Psoas muscle (tissue), 8 donors: ENCODE measurements around the gene LMAN1L. TPM values are rescaled to one million over a fixed set of nuclear protein-coding genes. Genes with fewer than 3 reads are reported as not detected.

Experiments
- ATAC-seq, 4 donors: fragments of 200-7000 bp; cut with Tn5 transposase; one replicate each; pipeline ENCODE4 v1.9.1; 2020; ENCODE audit warnings: moderate library complexity in 3 of 4, mild to moderate bottlenecking in 2 of 4
- DNase-seq, 2 donors: peaks; one replicate each; pipeline ENCODE4 v3.0.0-alpha.2; 2020
- H3K27ac ChIP-seq: fragments of 200-600 bp; one replicate; pipeline ENCODE4 v1.8.0; 2022
- H3K27me3 ChIP-seq, 3 donors: fragments of 200-600 bp in 1 of 3; one replicate each; pipeline versions ENCODE4 v1.6.1 to v1.8.0; 2013 to 2022; ENCODE audit warnings: low read length in 2 of 3, mild to moderate bottlenecking in 2 of 3, moderate library complexity in 1 of 3; ENCODE audit not compliant: insufficient read depth in 3 of 3
- H3K36me3 ChIP-seq, 2 donors: fragments of 200-600 bp in 1 of 2; one replicate each; pipeline versions ENCODE4 v1.6.1 to v1.8.0; 2013 to 2022; ENCODE audit warnings: low read depth in 1 of 2, mild to moderate bottlenecking in 1 of 2, moderate library complexity in 1 of 2; ENCODE audit not compliant: insufficient read depth in 1 of 2
- H3K4me1 ChIP-seq: fragments of 200-600 bp; one replicate; pipeline ENCODE4 v1.8.0; 2022
- H3K4me3 ChIP-seq: fragments of 200-600 bp; one replicate; pipeline ENCODE4 v1.8.0; 2022; ENCODE audit warnings: mild to moderate bottlenecking
- H3K9me3 ChIP-seq: fragments of 200-600 bp; one replicate; pipeline ENCODE4 v1.8.0; 2022
- WGBS, 3 donors: extraction: QIAGEN DNeasy Blood & Tissue Kit; methylation state at CpG; one replicate each; pipeline versions ENCODE4 v1.1.6 to v1.1.7; 2013; 5-methylcytosine and 5-hydroxymethylcytosine counted together
- intact Hi-C, 2 donors: fragments of 100-400 bp; cut with DNase I; formaldehyde crosslinking; loops; one replicate each; pipeline versions ENCODE4 v1.11.0 to v1.14.2; 2022
- polyA plus RNA-seq, 3 donors: library from polyadenylated mRNA; stranded (reverse); fragments of 200-250 nt; gene quantifications; one replicate each; pipeline ENCODE4 v1.2.3, GENCODE V29; 2013
- total RNA-seq, 4 donors: library from RNA; stranded (reverse); fragmentation: NEBNext Ultra II Directional in 2 of 4; extraction: Animal tissue kit (Norgen Biotek cat#: 25700) in 2 of 4; gene quantifications; one replicate each; pipeline versions ENCODE4 v1.2.1 to v1.2.4, GENCODE V29; 2021 to 2023
- TF ChIP-seq, protein P1 (sequence below): fragments of 200-600 bp; IDR thresholded peaks from one replicate; pipeline ENCODE4 v1.8.0; 2022; ENCODE audit warnings: antibody characterized with exemption
- donor health status: healthy with polysubstance abuse.
- donor health status: DM: no; HTN: no; CAD: no; lungs with moderate emphysema.
- donor health status: Bipolar disorder and iron deficiency.
- donor health status: healthy.
- donor health status: DM: yes; HTN: yes; CAD: no.
- donor health status: DM: no; HTN: no; CAD: no.
- donor health status: DM: no; HTN: no; CAD: no.
- donor health status: DM: yes; HTN: yes; CAD: no.

The LMAN1L gene
- total and polyA plus RNA-seq, 7 donors = 0.36 to 0.66 TPM; not detected in 5

DNA sequence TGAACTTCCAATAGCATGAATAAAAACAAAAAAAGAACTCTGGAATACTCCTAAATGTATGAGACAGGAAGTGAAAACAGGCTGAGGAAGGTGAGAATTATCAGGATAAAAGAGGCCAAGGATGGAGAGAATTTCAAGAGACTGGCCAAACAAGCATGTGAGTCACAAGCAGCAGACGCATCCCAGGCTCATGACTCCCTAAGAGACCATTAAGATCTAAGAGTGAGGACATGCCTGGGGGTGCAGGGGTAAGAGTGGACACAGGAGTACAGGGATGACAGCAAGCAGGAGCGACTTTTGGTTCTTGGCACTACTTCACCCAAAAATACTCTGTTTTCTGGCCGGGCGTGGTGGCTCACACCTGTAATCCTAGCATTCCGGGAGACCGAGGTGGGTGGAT lies 53.5 kb downstream of the LMAN1L start:
- DNase-seq (no peak), ATAC-seq (peak in 2 of 4 donors; percentile 23 to 41)
- 71 to 88% (median 74%) methylated on average over 6 of the region's 6 CpGs for WGBS, 3 donors
- Histone ChIP-seq H3K4me3 (no peak overlapping the region), H3K9me3 (no peaks in the 10 kb centered on the region), H3K4me1 (peaks cover 58% of the 10 kb centered on the region), H3K27me3 (no peaks in the 10 kb centered on the region), H3K27ac (peak overlapping the region; percentile 25), H3K36me3 (peaks cover 0 to 9% of the 10 kb centered on the region in 2 donors)
- TF ChIP-seq, protein P1, sequence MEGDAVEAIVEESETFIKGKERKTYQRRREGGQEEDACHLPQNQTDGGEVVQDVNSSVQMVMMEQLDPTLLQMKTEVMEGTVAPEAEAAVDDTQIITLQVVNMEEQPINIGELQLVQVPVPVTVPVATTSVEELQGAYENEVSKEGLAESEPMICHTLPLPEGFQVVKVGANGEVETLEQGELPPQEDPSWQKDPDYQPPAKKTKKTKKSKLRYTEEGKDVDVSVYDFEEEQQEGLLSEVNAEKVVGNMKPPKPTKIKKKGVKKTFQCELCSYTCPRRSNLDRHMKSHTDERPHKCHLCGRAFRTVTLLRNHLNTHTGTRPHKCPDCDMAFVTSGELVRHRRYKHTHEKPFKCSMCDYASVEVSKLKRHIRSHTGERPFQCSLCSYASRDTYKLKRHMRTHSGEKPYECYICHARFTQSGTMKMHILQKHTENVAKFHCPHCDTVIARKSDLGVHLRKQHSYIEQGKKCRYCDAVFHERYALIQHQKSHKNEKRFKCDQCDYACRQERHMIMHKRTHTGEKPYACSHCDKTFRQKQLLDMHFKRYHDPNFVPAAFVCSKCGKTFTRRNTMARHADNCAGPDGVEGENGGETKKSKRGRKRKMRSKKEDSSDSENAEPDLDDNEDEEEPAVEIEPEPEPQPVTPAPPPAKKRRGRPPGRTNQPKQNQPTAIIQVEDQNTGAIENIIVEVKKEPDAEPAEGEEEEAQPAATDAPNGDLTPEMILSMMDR = no peak
- intact Hi-C loops = no loop called here

DNA sequence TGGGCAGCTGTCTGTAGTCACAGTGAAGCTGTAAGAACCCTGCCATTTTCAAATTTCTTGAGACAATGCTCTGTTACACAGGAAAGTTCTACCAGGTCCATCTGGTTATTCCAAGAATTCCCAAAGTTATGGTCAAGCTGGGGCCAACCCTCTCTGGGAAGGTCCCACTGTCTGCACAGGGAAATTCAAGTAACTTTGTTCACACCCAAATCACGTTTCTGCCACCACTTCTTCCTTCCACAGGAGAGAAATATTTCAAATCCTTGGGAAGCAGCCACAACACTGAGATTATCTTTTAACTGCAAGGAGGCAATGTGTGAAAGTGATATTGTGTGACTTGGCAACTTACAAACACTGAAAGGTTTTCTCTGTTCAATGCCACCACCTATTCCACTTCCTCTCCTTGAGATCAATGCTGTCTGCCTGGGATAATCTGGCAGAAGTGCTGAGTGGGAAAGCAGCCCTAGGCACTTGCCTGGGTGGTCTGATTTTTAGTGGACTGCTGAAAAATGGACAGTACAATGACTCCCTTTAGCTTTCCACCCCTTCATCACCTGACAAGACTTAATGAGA lies 54.9 kb downstream of the LMAN1L start:
- 14 to 21% (median 17%) methylated on average over 1 of the region's 1 CpG for WGBS, 3 donors
- TF ChIP-seq, protein P1 = no peak
- Histone ChIP-seq H3K4me1 (peaks cover 70% of the 10 kb centered on the region), H3K27me3 (no peaks in the 10 kb centered on the region), H3K4me3 (no peak overlapping the region), H3K9me3 (no peaks in the 10 kb centered on the region), H3K27ac (peak overlapping the region; percentile 77), H3K36me3 (peaks cover 0 to 9% of the 10 kb centered on the region in 2 donors)
- ATAC-seq (no peak), DNase-seq (no peak)
- intact Hi-C loops = no loop called here

DNA sequence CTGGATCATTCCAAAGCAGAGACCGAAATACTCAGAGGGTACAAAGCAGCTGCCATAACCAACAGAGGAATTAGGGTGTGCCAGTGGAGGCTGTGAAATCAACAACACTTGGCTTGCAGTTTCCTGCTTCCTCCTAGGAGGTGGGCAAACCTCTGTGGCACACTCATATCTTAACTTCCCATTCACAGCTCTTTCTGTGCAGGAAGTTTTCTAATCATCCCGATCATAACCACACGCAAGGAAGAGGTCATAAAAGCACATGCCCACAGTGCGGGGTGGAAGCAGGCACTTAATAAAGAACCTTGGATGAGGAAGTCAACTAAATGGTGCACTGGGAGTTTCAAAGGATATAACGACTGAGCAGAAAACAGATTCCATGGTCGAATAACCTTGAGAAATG lies 55.4 kb downstream of the LMAN1L start:
- ATAC-seq (no peak), DNase-seq (no peak)
- no peak overlapping the region for H3K4me3 ChIP-seq
- WGBS, 3 donors = 49 to 66% (median 57%) methylated on average over 6 of the region's 6 CpGs
- peaks cover 70% of the 10 kb centered on the region for H3K4me1 ChIP-seq
- H3K36me3 ChIP-seq = peaks cover 0 to 9% of the 10 kb centered on the region in 2 donors
- H3K27ac ChIP-seq = peak overlapping the region; percentile 77
- TF ChIP-seq, protein P1 = no peak
- no peaks in the 10 kb centered on the region for H3K9me3 ChIP-seq
- H3K27me3 ChIP-seq = no peaks in the 10 kb centered on the region
- intact Hi-C loops = no loop called here

DNA sequence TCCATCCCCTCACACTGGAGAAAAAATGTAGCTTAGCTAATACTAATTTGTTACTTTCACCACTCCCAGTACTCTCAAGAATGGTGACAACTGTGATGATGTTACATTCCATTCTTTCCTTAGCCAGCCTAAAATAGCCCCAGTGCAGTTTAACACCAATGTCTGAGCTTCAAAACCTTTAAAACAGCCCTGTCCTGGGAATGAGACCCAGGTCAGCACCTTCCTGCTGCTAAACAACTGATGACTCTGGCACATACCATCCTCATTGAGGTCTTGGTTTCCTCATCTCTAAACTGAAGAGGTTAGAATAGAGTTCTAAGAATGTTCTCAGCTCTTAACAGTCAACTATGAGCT lies 56.7 kb downstream of the LMAN1L start:
- peak overlapping the region; percentile 39 for H3K4me3 ChIP-seq
- no peaks in the 10 kb centered on the region for H3K9me3 ChIP-seq
- intact Hi-C loops = no loop called here
- TF ChIP-seq, protein P1 = no peak
- H3K27me3 ChIP-seq = no peaks in the 10 kb centered on the region
- H3K36me3 ChIP-seq = peaks cover 0 to 5% of the 10 kb centered on the region in 2 donors
- peak overlapping the region; percentile 77 for H3K27ac ChIP-seq
- ATAC-seq (peak in 2 of 4 donors; percentile 57 to 67), DNase-seq (no peak)
- peaks cover 60% of the 10 kb centered on the region for H3K4me1 ChIP-seq
